Non-pigmented ciliary epithelial cell (primary cell): Measurements from ENCODE around the gene DOCK1.
"Not testable (repeated sequence)": the region's sequence is repeated elsewhere in the genome, so short reads cannot be mapped to it uniquely, and the experiment has no call there.

Experiments used
- DNase-seq: peaks from one replicate; pipeline ENCODE4 v3.0.0-alpha.2; 2010; ENCODE audit warnings: low read depth

Gene DOCK1

DNA sequence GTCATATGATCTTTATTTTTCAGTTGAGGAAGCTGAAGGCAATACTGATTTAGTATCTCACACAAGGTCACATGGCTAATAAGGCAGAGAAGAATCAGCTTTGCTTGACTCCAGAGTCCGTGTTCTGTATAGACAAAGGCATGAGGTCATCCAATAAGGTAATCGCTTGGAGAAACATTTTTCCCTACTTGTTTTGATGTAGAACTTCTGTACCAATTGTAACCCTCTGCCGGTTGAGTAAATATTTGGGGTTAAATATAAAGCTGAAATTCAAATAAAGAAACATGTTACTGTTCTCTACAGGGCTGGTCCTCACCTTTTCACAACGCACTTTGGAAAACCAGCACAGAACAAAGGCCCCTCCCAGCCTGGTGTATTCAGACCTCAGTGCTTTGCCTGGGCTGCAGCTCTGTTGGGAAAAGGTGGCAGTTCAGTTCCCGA, 374.1 kb downstream of the DOCK1 start:
- no peak for DNase-seq

DNA sequence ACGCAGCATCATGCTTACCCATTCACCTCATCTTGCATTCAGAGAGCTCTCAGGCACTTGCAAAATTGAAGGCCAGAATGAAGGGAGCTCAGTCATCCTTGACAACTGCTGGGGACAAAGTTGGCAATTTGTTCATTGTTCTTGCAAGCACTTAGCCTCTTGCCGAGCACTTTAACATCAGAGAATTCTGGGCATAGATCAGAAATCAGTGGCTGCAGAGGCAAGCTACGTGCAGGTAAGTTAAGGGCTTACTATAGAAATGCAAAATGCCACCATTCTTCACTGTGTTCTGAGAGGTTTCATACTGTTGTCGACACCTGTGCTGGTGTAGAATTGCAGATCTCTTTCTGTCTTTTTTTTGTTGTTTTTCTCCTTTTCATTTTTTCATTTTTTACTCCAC, 375.2 kb downstream of the DOCK1 start:
- no peak for DNase-seq

- DNase-seq: no peak
Observed at GRCh38 chr10:127283017-127283416, 377.8 kb downstream of the DOCK1 start.

DNA sequence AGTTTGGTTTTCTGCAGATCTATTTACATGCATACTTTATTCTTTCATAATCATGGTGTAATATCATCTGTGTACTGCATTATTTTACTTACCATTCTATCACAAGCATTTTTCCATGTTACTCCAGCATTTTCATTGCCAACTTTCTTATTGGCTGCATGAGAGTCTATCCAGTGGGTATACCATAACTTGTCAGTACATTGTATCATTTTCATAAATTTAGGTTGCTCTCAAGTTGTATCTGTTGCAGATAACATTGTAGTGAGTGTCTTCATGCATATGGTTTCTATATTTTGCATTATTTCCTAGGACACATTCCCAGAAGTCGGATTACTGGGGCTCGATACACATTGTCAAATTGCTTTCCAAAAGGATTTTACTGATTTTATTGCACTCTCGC, 378.3 kb downstream of the DOCK1 start:
- no peak for DNase-seq

GRCh38 chr10:127290850-127291249, 385.6 kb downstream of the DOCK1 start:
- DNase-seq: no peak

DNA sequence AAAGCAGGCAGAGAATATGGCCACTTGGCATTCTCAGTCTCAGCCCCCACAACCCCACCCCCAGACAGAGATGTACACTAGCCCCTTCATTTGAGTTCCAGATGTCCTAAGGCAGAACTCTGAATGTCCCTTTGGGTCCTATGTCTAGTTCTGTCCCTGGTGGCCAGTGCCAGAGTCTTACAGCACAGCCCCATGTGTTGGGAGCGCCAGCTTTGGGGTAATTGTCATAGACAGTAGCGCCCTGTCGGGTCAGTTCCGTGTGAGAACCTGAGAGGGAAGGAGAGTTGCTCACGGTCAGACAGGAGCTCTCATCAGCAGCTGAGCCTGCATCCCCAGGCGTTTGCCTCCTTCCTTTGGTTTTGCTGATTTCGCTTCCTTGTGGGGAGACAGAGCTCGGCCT, 386.1 kb downstream of the DOCK1 start:
- no peak for DNase-seq

GRCh38 chr10:127292888-127293287, 387.7 kb downstream of the DOCK1 start:
- no peak for DNase-seq

DNA sequence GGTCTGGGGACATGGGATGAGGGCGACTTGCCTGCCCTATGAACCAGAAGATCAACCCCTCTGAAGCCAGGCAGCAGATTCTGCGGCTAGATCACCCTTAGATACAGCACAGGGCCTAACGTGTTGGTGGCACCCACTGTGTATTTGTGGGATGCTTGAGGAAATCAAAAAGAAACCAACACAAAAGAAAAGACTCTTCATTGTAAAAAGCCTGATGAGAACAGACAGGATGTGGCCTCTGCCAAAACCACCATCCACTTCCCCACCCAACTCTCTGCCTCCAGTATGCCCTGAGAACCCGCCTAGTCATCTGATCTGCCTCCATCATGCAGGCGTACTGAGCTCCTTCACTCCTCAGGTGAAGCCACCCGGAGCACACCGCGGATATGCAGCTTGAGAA, 388.4 kb downstream of the DOCK1 start:
- no peak for DNase-seq

DNA sequence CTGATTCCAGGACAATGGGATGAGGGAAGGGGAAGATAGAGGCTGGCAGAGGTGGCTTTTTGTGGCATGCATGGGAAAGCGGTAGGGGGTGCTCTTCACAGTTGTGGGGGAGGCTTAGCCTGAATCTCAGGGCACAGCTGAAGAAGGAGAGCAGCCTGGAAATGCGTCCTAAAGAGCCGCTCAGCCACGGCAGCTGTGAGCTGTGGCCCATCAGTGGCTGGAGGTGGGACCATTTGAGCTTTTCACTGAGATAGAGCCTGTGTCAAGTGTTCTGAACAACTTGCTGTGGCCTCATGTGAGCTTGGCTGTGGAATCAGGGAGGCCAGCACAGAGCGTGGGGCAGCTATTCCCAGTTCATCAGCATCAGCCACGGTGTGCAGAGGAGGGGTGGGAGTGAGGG, 391.5 kb downstream of the DOCK1 start:
- no peak for DNase-seq

DNA sequence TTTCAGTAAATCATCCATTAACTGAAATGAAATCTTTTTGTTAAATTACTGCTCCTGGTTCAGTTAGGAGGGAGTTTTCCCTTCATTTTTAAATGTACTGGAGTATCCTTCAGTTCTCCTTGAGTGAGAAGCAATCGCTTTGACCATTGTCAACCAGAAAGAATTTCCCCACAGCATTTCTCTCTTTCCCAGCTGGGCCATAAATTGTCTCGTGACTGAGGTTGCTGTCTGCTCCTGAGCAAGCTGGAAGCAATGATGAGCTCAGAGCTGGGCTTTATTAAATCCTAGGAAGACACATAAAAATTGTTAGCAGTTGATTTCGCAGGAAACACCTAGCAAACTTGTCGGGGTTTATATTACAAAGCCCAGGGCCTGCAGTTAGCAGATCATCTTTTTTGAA, 393.2 kb downstream of the DOCK1 start:
- DNase-seq: no peak

DNA sequence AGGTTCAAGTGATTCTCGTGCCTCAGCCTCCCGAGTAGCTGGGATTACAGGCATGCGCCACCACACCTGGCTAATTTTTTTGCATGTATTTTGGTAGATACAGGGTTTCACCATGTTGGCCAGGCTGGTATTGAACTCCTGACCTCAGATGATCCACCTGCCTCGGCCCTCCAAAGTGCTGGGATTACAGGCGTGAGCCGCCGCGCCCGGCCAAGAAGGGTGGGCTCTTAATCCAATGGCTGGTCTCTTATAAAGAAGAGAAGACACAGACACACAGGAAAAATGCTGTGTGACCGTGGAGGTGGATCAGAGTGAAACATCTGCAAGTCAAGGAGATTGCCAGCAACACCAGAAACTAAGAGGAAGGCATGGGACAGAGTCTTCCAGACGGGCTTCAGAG, 394.0 kb downstream of the DOCK1 start:
- not testable (repeated sequence) for DNase-seq

- DNase-seq: no peak
Observed at GRCh38 chr10:127299956-127300689, 394.9 kb downstream of the DOCK1 start.

DNA sequence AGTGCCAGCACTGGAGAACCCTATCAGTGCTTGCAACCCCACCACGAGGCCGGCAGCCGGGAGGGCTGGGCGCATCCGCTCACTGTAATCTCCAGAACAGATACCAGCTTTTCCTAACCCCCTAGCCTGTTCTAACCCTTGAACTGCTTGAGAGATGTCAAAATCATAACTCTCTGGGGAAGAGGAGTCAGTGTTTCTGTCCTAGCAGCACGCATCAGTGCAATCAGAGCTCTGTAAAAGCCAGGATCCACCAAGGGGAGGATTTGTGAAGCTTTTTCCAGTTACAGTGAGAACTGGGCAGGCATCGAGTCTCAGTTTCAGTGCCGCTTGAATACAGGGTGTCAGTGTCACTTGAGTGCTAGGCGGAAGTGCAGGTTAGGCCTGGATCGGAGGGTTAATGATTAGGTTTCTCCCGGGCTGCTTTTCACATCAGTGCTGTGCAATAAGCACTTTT, 395.7 kb downstream of the DOCK1 start:
- DNase-seq: no peak

GRCh38 chr10:127302343-127302742, 397.1 kb downstream of the DOCK1 start:
- DNase-seq: no peak

- DNase-seq: no peak
Observed at GRCh38 chr10:127303105-127303504, 397.9 kb downstream of the DOCK1 start.

DNA sequence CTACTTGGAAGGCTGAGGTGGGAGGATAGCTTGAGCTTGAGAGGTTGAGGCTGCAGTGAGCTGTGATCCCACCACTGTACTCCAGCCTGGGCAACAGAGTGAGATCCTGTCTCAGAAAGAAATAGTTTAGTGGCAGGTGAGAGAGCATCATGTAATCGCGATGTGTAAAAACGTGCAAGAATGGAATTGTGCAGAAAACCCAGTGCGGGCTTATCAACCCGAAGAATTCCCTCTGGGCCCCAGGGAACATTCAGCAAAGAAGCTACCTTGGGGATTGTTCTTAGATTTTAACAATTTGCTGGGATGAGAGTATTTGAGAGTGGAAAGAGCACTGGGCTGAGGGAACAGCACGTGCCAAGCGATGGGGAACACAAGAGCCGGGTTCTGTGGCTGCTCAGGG, 398.5 kb downstream of the DOCK1 start:
- DNase-seq: no peak

- DNase-seq: no peak
Observed at GRCh38 chr10:127306479-127306878, 401.3 kb downstream of the DOCK1 start.

- DNase-seq: no peak
Observed at GRCh38 chr10:127307338-127307737, 402.1 kb downstream of the DOCK1 start.

GRCh38 chr10:127308031-127308430, 402.8 kb downstream of the DOCK1 start:
- DNase-seq: no peak

- DNase-seq: not testable (repeated sequence)
Observed at GRCh38 chr10:127309619-127310018, 404.4 kb downstream of the DOCK1 start.

- no peak for DNase-seq
Observed at GRCh38 chr10:127310430-127310829, 405.2 kb downstream of the DOCK1 start.

GRCh38 chr10:127310923-127311322, 405.7 kb downstream of the DOCK1 start:
- no peak for DNase-seq

DNA sequence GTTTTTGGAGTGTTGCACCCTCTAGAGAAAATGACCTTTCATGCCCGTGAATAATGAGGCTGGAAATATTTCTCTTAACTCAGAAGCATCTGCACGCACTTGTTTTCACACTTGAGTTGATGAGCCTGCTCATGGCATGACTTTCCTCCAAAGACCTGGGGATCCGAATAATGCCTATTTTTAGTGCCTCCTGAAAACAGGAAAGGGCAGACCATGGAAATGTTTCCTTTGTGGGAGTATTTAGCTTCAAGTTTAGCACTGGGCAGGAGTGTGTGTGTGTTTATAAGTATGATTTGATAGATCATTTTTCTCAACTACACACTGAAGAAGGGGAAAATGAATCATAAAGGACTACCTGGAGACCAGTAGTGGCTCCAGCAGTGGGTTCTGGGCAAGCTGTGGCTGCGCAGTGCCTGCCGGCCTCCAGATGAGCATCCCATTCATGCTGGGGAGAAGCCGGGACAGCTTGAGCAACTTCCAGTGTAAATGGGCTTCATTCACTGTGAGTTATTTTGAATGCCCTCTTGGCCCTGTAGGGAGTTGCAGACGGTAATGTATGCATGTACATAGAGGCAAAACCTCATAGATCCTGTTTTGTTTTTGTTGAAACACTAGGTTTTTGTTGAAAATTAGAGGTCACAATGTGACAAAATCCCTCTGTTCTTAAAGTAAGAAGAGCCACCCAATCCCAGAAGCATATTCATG, 408.9 kb downstream of the DOCK1 start:
- DNase-seq: no peak

- no peak for DNase-seq
Observed at GRCh38 chr10:127314797-127315196, 409.6 kb downstream of the DOCK1 start.
